H9 (cell line): ENCODE measurements around the gene TCF25. TPM values are rescaled to one million over a fixed set of nuclear protein-coding genes. Genes with fewer than 3 reads are reported as not detected.

Source experiments
- DNase-seq: peaks from one replicate; pipeline ENCODE4 v3.0.0-alpha.2; 2017
- H2AFZ ChIP-seq: one replicate; pipeline ENCODE4 v1.6.1; 2013; ENCODE audit warnings: mild to moderate bottlenecking, low read length, control low read depth, moderate library complexity
- H2AK5ac ChIP-seq: 2 replicates; pipeline ENCODE4 v1.6.1; 2013; ENCODE audit warnings: low read length, control low read depth, mixed read lengths; ENCODE audit not compliant: insufficient read length
- H2BK120ac ChIP-seq: one replicate; pipeline ENCODE4 v1.6.1; 2013; ENCODE audit warnings: low read depth, mild to moderate bottlenecking, low read length, control low read depth, inconsistent platforms; ENCODE audit not compliant: poor library complexity, severe bottlenecking
- H2BK12ac ChIP-seq: 2 replicates; pipeline ENCODE4 v1.6.1; 2013; ENCODE audit warnings: low read length, control low read depth, mixed read lengths, low read depth; ENCODE audit not compliant: insufficient read length
- H2BK15ac ChIP-seq: 2 replicates; pipeline ENCODE4 v1.6.1; 2013; ENCODE audit warnings: low read depth, low read length, control low read depth
- H2BK20ac ChIP-seq: one replicate; pipeline ENCODE4 v1.6.1; 2013; ENCODE audit warnings: low read depth, mild to moderate bottlenecking, low read length, control low read depth, inconsistent platforms; ENCODE audit not compliant: poor library complexity, severe bottlenecking
- H2BK5ac ChIP-seq: 2 replicates; pipeline ENCODE4 v1.6.1; 2013; ENCODE audit warnings: low read length, control low read depth, mixed read lengths; ENCODE audit not compliant: insufficient read length
- H3K14ac ChIP-seq: 2 replicates; pipeline ENCODE4 v1.6.1; 2013; ENCODE audit warnings: low read length, control low read depth; ENCODE audit not compliant: insufficient read depth
- H3K18ac ChIP-seq: 2 replicates; pipeline ENCODE4 v1.6.1; 2013; ENCODE audit warnings: low read depth, mild to moderate bottlenecking, mixed read lengths, low read length, control low read depth; ENCODE audit not compliant: insufficient read length
- H3K23ac ChIP-seq: 2 replicates; pipeline ENCODE4 v1.6.1; 2013; ENCODE audit warnings: low read length, control low read depth, mixed read lengths, low read depth; ENCODE audit not compliant: insufficient read length
- H3K23me2 ChIP-seq: 2 replicates; pipeline ENCODE4 v1.6.1; 2013; ENCODE audit warnings: low read depth, mild to moderate bottlenecking, mixed read lengths, low read length, control low read depth; ENCODE audit not compliant: insufficient read length, poor library complexity, severe bottlenecking
- H3K27ac ChIP-seq: 2 replicates; pipeline ENCODE4 v1.5.1; 2013; ENCODE audit warnings: low read length, control low read depth, mixed read lengths, low read depth; ENCODE audit not compliant: insufficient read length
- H3K27me3 ChIP-seq: 2 replicates; pipeline ENCODE4 v1.6.1; 2013; ENCODE audit warnings: low read length, control low read depth, inconsistent platforms; ENCODE audit not compliant: insufficient read depth
- H3K4ac ChIP-seq: 2 replicates; pipeline ENCODE4 v1.6.1; 2013; ENCODE audit warnings: low read depth, mild to moderate bottlenecking, control low read depth, inconsistent platforms, low read length, moderate library complexity
- H3K4me1 ChIP-seq: 2 replicates; pipeline ENCODE4 v1.6.1; 2013; ENCODE audit warnings: low read length, control low read depth, inconsistent platforms; ENCODE audit not compliant: insufficient read depth
- H3K4me2 ChIP-seq: 2 replicates; pipeline ENCODE4 v1.6.1; 2013; ENCODE audit warnings: low read length, control low read depth, mixed read lengths; ENCODE audit not compliant: insufficient read length, insufficient read depth
- H3K56ac ChIP-seq: 2 replicates; pipeline ENCODE4 v1.6.1; 2013; ENCODE audit warnings: low read depth, mild to moderate bottlenecking, mixed read lengths, low read length, control low read depth; ENCODE audit not compliant: insufficient read length
- H3K79me1 ChIP-seq: 2 replicates; pipeline ENCODE4 v1.6.1; 2013; ENCODE audit warnings: low read depth, mild to moderate bottlenecking, moderate library complexity, low read length, control low read depth, inconsistent platforms; ENCODE audit not compliant: insufficient read depth, poor library complexity, severe bottlenecking
- H3K79me2 ChIP-seq: 2 replicates; pipeline ENCODE4 v1.6.1; 2013; ENCODE audit warnings: low read length, control low read depth, inconsistent platforms; ENCODE audit not compliant: insufficient read depth
- H3K9ac ChIP-seq: 2 replicates; pipeline ENCODE4 v1.6.1; 2013; ENCODE audit warnings: low read length, control low read depth, mixed read lengths; ENCODE audit not compliant: insufficient read length; ENCODE audit errors: extremely low read depth
- H3K9me3 ChIP-seq: one replicate; pipeline ENCODE4 v1.6.1; 2013; ENCODE audit warnings: low read depth, low read length, inconsistent platforms; ENCODE audit not compliant: control insufficient read depth
- H3T11ph ChIP-seq: one replicate; pipeline ENCODE4 v1.6.1; 2013; ENCODE audit warnings: mild to moderate bottlenecking, low read length, control low read depth, inconsistent platforms
- H4K20me1 ChIP-seq: one replicate; pipeline ENCODE4 v1.6.1; 2013; ENCODE audit not compliant: control insufficient read depth, insufficient read length, insufficient read depth
- H4K5ac ChIP-seq: 2 replicates; pipeline ENCODE4 v1.6.1; 2013; ENCODE audit warnings: low read depth, mild to moderate bottlenecking, mixed read lengths, low read length, control low read depth; ENCODE audit not compliant: insufficient read length
- H4K8ac ChIP-seq: replicated peaks from 2 replicates; pipeline ENCODE4 v1.6.1; 2013; ENCODE audit warnings: low read length, control low read depth, mixed read lengths, low read depth; ENCODE audit not compliant: insufficient read length
- H4K91ac ChIP-seq: 2 replicates; pipeline ENCODE4 v1.6.1; 2013; ENCODE audit warnings: low read depth, mild to moderate bottlenecking, moderate library complexity, mixed read lengths, low read length, control low read depth; ENCODE audit not compliant: insufficient read length
- H3K27ac Mint-ChIP-seq, 3 experiments: 2 replicates in 2 of 3; 3 replicates in 1 of 3; pipeline ENCODE4 v1.8.0; 2020 to 2021; ENCODE audit warnings: mixed read lengths in 3 of 3, mild to moderate bottlenecking in 1 of 3, moderate library complexity in 1 of 3
- H3K27me3 Mint-ChIP-seq: 2 replicates; pipeline ENCODE4 v1.8.0; 2021; ENCODE audit warnings: low read depth, mild to moderate bottlenecking, moderate library complexity, mixed read lengths
- H3K36me3 Mint-ChIP-seq, 3 experiments: 2 replicates in 2 of 3; 3 replicates in 1 of 3; pipeline ENCODE4 v1.8.0; 2020 to 2021; ENCODE audit warnings: low read depth in 3 of 3, mixed read lengths in 3 of 3; ENCODE audit not compliant: insufficient read depth in 1 of 3
- H3K4me1 Mint-ChIP-seq, 2 experiments: 2 replicates each; pipeline ENCODE4 v1.8.0; 2020; ENCODE audit warnings: mixed read lengths in 2 of 2
- H3K4me3 Mint-ChIP-seq, 2 experiments: 2 replicates in 1 of 2; 3 replicates in 1 of 2; pipeline ENCODE4 v1.8.0; 2020 to 2021; ENCODE audit warnings: mild to moderate bottlenecking in 2 of 2, mixed read lengths in 2 of 2, moderate library complexity in 1 of 2
- H3K9me3 Mint-ChIP-seq, 2 experiments: 2 replicates in 1 of 2; 3 replicates in 1 of 2; pipeline ENCODE4 v1.8.0; 2020; ENCODE audit warnings: mild to moderate bottlenecking in 2 of 2, mixed read lengths in 2 of 2, moderate library complexity in 1 of 2
- CTCF ChIP-seq: fragments of 200-600 bp; sonication (generic); conservative IDR thresholded peaks from 3 replicates; pipeline ENCODE4 v1.8.0; 2021; ENCODE audit warnings: antibody characterized with exemption, mild to moderate bottlenecking
- WGBS: extraction: QIAGEN DNeasy Blood & Tissue Kit; methylation state at CpG from one replicate; pipeline ENCODE4 v1.1.7; 2013; ENCODE audit warnings: missing lambda C conversion rate, low lambda C conversion rate, mixed read lengths; ENCODE audit not compliant: insufficient read length; ENCODE audit errors: extremely low coverage; 5-methylcytosine and 5-hydroxymethylcytosine counted together
- total RNA-seq: library from RNA; stranded (reverse); gene quantifications from 2 replicates; pipeline ENCODE4 v1.2.1, GENCODE V29; 2021

TCF25 gene
- total RNA-seq, 1 experiment from 2014 or later, result 109 TPM

DNA sequence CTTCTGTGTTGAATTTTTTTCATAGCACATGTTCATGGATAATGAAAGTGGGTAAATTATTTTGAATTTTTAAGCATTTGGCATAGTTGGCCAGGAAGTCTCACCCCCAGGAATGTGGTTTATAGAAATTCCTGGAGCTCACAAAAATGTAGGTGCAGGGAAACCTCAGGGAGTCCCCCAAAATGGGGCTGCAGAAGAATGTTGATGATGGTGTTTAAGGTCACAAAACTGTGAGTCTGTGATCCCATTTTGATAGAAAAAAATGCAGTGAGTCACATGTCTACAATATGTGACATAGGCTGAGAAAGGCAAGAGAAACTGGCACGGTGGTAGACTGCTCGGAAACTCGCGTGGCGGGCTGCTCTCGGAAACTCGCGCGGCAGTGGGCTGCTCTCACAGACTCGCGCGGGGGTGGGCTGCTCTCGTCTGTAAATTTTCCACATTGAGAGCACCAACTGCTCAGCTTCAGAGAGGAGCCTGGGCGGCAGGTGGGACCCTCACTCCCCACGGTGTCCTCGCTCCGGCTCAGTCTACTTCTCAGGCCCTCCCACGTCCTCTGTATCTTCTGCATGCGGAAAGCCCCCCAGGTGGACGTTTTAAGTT, 26.6 kb downstream of the TCF25 start:
- H3K14ac ChIP-seq, result no peak overlapping the region
- H3K9me3 ChIP-seq, result no peaks in the 10 kb centered on the region
- H2BK15ac ChIP-seq, result no peak overlapping the region
- no peak overlapping the region for H3K18ac ChIP-seq
- no peak overlapping the region for H2BK20ac ChIP-seq
- no CpG with 5 or more reads among the region's 20 CpGs for WGBS
- no peak overlapping the region for H3K56ac ChIP-seq
- Mint-ChIP-seq H3K27me3 (no peaks in the 10 kb centered on the region), H3K9me3 (no peaks in the 10 kb centered on the region), H3K4me1 (no peaks in the 10 kb centered on the region), H3K36me3 (peaks cover 25 to 58% (median 56%) of the 10 kb centered on the region in 3 experiments), H3K27ac (peak overlapping the region in 2 of 3 experiments; percentile 46 to 59; a peak in 1 of 7 replicates), H3K4me3 (peak overlapping the region in 1 of 2 experiments; percentile 36; a peak in 1 of 5 replicates)
- H3K27me3 ChIP-seq, result no peaks in the 10 kb centered on the region
- H3K4ac ChIP-seq, result no peak overlapping the region
- H3K23me2 ChIP-seq, result no peaks in the 10 kb centered on the region
- no peaks in the 10 kb centered on the region for H3K79me2 ChIP-seq
- H4K91ac ChIP-seq, result no peak overlapping the region
- DNase-seq, result no peak
- no peak overlapping the region for H3K9ac ChIP-seq
- H2AFZ ChIP-seq, result no peak overlapping the region
- no peak overlapping the region for H3K23ac ChIP-seq
- H3K79me1 ChIP-seq, result no peaks in the 10 kb centered on the region
- H3K4me1 ChIP-seq, result no peaks in the 10 kb centered on the region
- no peak overlapping the region for H3K4me2 ChIP-seq
- no peaks in the 10 kb centered on the region for H4K20me1 ChIP-seq
- H2BK120ac ChIP-seq, result no peak overlapping the region
- no peak overlapping the region for H2BK5ac ChIP-seq
- no peak overlapping the region for H3T11ph ChIP-seq
- no peak overlapping the region for H3K27ac ChIP-seq
- no peak overlapping the region for H2BK12ac ChIP-seq
- TF ChIP-seq CTCF, result no peak
- no peak overlapping the region for H2AK5ac ChIP-seq
- no peak overlapping the region for H4K8ac ChIP-seq
- no peak overlapping the region for H4K5ac ChIP-seq
